ENCODE results near the gene ATP7B. TPM values are rescaled to one million over a fixed set of nuclear protein-coding genes. Genes with fewer than 3 reads are reported as not detected.
"Not testable (repeated sequence)": the region's sequence is repeated elsewhere in the genome, so short reads cannot be mapped to it uniquely, and the experiment has no call there.

Gene ATP7B
- total and polyA plus RNA-seq, 8 donors, result 2.0 to 6.0 (median 2.6) TPM

DNA sequence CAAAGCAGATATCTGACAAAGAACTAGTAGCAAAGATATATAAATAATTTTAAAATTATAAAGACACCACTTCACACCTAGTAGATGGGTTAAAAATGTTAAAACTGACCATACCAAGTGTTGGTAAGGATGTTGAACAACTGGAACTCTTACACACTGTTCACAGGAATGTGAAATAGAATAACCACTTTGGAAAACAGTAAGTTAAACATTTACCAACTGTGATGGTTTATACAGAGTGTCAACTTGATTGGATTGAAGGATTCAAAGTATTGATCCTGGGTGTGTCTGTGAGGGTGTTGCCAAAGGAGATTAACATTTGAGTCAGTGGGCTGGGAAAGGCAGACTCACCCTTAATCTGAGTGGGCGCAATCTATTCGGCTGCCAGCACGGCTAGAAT, 32.4 kb upstream of the ATP7B start:
- H3K9me3 ChIP-seq, result no peaks in the 10 kb centered on the region
- intact Hi-C loops (cut with DNase I), result no loop called here
- ATAC-seq (no peak), DNase-seq (no peak), FAIRE-seq (no peak)
- H3K4me1 ChIP-seq, result no peaks in the 10 kb centered on the region
- TF ChIP-seq, protein P1, sequence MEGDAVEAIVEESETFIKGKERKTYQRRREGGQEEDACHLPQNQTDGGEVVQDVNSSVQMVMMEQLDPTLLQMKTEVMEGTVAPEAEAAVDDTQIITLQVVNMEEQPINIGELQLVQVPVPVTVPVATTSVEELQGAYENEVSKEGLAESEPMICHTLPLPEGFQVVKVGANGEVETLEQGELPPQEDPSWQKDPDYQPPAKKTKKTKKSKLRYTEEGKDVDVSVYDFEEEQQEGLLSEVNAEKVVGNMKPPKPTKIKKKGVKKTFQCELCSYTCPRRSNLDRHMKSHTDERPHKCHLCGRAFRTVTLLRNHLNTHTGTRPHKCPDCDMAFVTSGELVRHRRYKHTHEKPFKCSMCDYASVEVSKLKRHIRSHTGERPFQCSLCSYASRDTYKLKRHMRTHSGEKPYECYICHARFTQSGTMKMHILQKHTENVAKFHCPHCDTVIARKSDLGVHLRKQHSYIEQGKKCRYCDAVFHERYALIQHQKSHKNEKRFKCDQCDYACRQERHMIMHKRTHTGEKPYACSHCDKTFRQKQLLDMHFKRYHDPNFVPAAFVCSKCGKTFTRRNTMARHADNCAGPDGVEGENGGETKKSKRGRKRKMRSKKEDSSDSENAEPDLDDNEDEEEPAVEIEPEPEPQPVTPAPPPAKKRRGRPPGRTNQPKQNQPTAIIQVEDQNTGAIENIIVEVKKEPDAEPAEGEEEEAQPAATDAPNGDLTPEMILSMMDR (IDR thresholded peaks at IDR 0.05), result no peak
- no peak overlapping the region for H3K4me3 ChIP-seq
- 94 to 95% methylated on average over 3 of the region's 3 CpGs for WGBS, 2 donors
- H3K36me3 ChIP-seq, result no peaks in the 10 kb centered on the region
- H3K27me3 ChIP-seq, result no peaks in the 10 kb centered on the region
- no peak overlapping the region for H3K27ac ChIP-seq

DNA sequence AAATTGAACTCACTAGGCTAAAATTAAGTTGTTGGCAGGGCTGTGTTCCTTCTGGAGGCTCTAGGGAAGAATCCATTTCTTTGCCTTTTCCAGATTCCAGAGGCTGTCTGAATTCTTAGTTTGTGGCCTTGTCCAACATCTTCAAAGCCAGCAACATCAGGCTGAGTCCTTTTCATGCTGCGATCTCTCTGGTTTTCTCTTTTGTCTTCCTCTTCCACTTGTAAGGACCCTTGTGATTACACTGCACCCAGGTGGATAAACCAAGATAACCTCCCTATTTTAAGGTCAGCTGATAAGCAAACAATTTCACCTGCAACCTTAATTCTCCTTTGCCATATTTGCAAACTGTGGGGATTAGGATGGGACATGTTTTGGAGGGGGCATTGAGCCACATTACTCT, 24.8 kb upstream of the ATP7B start:
- no peak overlapping the region for H3K27ac ChIP-seq
- no peaks in the 10 kb centered on the region for H3K27me3 ChIP-seq
- TF ChIP-seq, protein P1 (IDR thresholded peaks at IDR 0.05), result no peak
- DNase-seq (no peak), FAIRE-seq (no peak), ATAC-seq (no peak)
- H3K4me1 ChIP-seq, result peaks cover 0 to 5% (median 4%) of the 10 kb centered on the region in 3 donors
- 89 to 90% methylated on average over 1 of the region's 1 CpG for WGBS, 2 donors
- H3K36me3 ChIP-seq, result no peaks in the 10 kb centered on the region
- no peaks in the 10 kb centered on the region for H3K9me3 ChIP-seq
- intact Hi-C loops (cut with DNase I), result no loop called here
- H3K4me3 ChIP-seq, result no peak overlapping the region

DNA sequence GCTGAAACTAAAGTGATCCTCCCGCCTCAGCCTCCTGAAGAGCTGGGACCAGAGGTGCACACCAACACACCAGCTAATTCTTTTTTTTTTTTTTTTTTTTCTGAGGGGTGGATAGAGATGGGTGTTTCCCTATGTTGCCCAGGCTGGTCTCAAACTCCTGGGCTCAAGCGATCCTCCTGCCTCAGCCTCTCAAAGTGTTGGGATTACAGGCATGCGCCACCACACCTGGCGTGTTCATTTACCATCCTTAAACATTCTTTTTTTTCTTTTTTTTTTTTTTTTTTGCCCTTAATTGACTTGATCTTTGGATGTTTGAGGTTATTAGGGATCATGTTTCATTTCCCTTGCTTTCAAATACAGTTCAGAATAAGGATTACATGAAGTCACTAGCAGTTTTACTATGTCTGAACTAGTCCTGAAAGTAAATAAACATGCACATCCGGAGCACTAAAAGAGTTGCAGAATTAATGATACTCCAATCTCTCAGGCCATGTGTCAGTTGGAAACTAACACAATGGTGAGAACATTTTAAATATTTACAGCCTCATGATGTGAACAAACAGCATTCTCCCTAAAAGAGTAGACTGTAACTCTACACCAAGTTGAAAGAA, 23.5 kb upstream of the ATP7B start:
- DNase-seq (no peak), FAIRE-seq (no peak), ATAC-seq (no peak)
- Histone ChIP-seq H3K4me1 (peaks cover 0 to 5% (median 4%) of the 10 kb centered on the region in 3 donors), H3K27ac (no peak overlapping the region), H3K27me3 (no peaks in the 10 kb centered on the region), H3K9me3 (no peaks in the 10 kb centered on the region), H3K4me3 (no peak overlapping the region), H3K36me3 (no peaks in the 10 kb centered on the region)
- TF ChIP-seq, protein P1 (IDR thresholded peaks at IDR 0.05), result no peak
- intact Hi-C loops (cut with DNase I), result no loop called here
- WGBS, 2 donors, result 77% methylated on average over 5 of the region's 5 CpGs

DNA sequence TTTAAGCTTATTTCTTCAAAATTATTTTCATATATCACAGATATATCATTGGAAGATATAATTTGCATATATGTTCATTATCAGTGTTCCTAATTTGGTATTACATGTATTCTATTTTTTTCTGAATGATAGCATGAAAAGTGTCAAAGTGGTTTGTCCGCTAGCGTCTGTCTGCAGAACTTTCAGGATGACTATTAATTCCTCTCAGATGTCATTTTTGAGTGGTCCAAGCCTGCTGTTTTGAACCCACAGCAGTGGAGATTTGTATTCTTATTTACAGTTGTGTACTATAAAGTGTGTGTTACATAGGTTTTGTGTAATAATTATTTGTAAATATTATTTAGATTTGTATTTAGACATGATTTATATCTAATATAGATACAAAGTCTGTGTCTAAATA, 21.8 kb upstream of the ATP7B start:
- no peak overlapping the region for H3K27ac ChIP-seq
- H3K9me3 ChIP-seq, result no peaks in the 10 kb centered on the region
- peaks cover 0 to 5% (median 4%) of the 10 kb centered on the region in 3 donors for H3K4me1 ChIP-seq
- ATAC-seq (no peak), FAIRE-seq (no peak), DNase-seq (no peak)
- intact Hi-C loops (cut with DNase I), result no loop called here
- H3K4me3 ChIP-seq, result no peak overlapping the region
- peaks cover 0 to 7% (median 0%) of the 10 kb centered on the region in 3 donors for H3K36me3 ChIP-seq
- WGBS, 2 donors, result 92 to 94% methylated on average over 2 of the region's 2 CpGs
- no peaks in the 10 kb centered on the region for H3K27me3 ChIP-seq
- TF ChIP-seq, protein P1 (IDR thresholded peaks at IDR 0.05), result no peak

DNA sequence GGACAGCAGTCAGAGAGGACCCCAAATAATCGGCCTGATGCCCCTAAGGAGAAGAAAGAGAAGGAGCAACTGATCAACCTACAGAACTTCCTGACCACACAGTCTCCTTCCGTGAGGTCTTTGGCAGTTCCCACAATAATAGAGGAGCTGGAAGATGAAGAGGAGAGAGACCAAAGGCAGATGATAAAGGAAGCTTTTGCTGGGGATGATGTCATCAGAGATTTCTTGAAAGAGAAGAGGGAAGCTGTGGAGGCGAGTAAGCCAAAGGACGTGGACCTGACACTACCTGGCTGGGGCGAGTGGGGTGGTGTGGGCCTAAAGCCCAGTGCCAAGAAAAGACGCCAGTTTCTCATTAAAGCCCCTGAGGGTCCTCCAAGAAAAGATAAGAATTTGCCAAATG, 19.2 kb upstream of the ATP7B start:
- H3K9me3 ChIP-seq; H3K27me3 ChIP-seq; FAIRE-seq; H3K4me3 ChIP-seq; intact Hi-C loops (cut with DNase I); ATAC-seq; DNase-seq; H3K36me3 ChIP-seq; H3K27ac ChIP-seq: not testable (repeated sequence)
- peaks cover 0 to 18% (median 11%) of the 10 kb centered on the region in 3 donors for H3K4me1 ChIP-seq
- WGBS, 2 donors, result 98 to 99% methylated on average over 4 to 6 of the region's 6 CpGs

Data from pancreas (tissue), 10 donors.